Uterus (tissue), 4 donors: Measurements from ENCODE around the gene ATXN7L2. TPM values are rescaled to one million over a fixed set of nuclear protein-coding genes. Genes with fewer than 3 reads are reported as not detected.

Experiments used
- DNase-seq, 2 donors: peaks; one replicate each; pipeline ENCODE4 v3.0.0-alpha.2; 2019 to 2020
- H3K27ac ChIP-seq, 2 donors: fragments of 200-600 bp; sonication (generic); 1 replicate in 1 of 2; 2 replicates in 1 of 2; pipeline ENCODE4 v1.5.1; 2016 to 2018
- H3K27me3 ChIP-seq, 2 donors: fragments of 200-600 bp; sonication (generic); one replicate each; pipeline ENCODE4 v1.5.1; 2018 to 2019; ENCODE audit warnings: control low read depth in 1 of 2
- H3K36me3 ChIP-seq, 2 donors: fragments of 200-600 bp; sonication (generic); one replicate each; pipeline ENCODE4 v1.5.1; 2019; ENCODE audit warnings: control low read depth in 1 of 2
- H3K4me1 ChIP-seq, 2 donors: fragments of 200-600 bp; sonication (generic); one replicate each; pipeline ENCODE4 v1.5.1; 2018 to 2019; ENCODE audit warnings: control low read depth in 1 of 2
- H3K4me3 ChIP-seq, 2 donors: fragments of 200-600 bp; sonication (generic); 1 replicate in 1 of 2; 2 replicates in 1 of 2; pipeline ENCODE4 v1.5.1; 2018 to 2019; ENCODE audit warnings: mild to moderate bottlenecking in 1 of 2
- H3K9me3 ChIP-seq, 2 donors: fragments of 200-600 bp; sonication (generic); one replicate each; pipeline ENCODE4 v1.5.1; 2019; ENCODE audit warnings: control low read depth in 1 of 2
- CTCF ChIP-seq, 4 experiments: fragments of 200-600 bp in 2 of 4; fragments of 450-650 bp in 2 of 4; sonication (generic) in 2 of 4; IDR thresholded peaks; one replicate each; pipeline ENCODE4 v1.5.1; 2016 to 2019; ENCODE audit warnings: antibody characterized with exemption in 4 of 4, mild to moderate bottlenecking in 2 of 4, moderate library complexity in 1 of 4
- POLR2A ChIP-seq, 2 donors: fragments of 450-650 bp; IDR thresholded peaks; one replicate each; pipeline ENCODE4 v1.6.1; 2016; ENCODE audit warnings: antibody characterized with exemption in 2 of 2, mild to moderate bottlenecking in 1 of 2, moderate library complexity in 1 of 2
- intact Hi-C: fragments of 100-400 bp; cut with DNase I; formaldehyde crosslinking; loops from one replicate; pipeline ENCODE4 v1.15.1; 2023; ENCODE audit warnings: low total_unique reads
- total RNA-seq, 4 donors: library from RNA; depleted of rRNA in 3 of 4; stranded (reverse); fragments of >200 nt in 3 of 4; gene quantifications; one replicate each; pipeline versions ENCODE4 v1.1.0 to v1.2.4, GENCODE V29; 2014 to 2023
- donor health status: DM: yes; HTN: yes; CAD: no.

The ATXN7L2 gene
- 1 to 10 TPM; 4.1 to 6.7 (median 4.7) TPM for total RNA-seq

- peak in 2 of 4 experiments; percentile 15 to 19 for TF ChIP-seq CTCF (IDR thresholded peaks at IDR 0.05)
- TF ChIP-seq POLR2A (IDR thresholded peaks at IDR 0.05), result peak; percentile 43 to 77
- Histone ChIP-seq H3K4me1 (peaks cover 0 to 11% of the 10 kb centered on the region in 2 donors), H3K36me3 (no peaks in the 10 kb centered on the region), H3K4me3 (peak within 1 kb of the TSS; percentile 63 to 92), H3K27me3 (peaks cover 0 to 4% of the 10 kb centered on the region in 2 donors), H3K27ac (peak within 1 kb of the TSS; percentile 95 to 99), H3K9me3 (no peaks in the 10 kb centered on the region)
- intact Hi-C loops, result loop anchor here (10.0 kb wide), 1 partner anchor 59 kb away; the partner anchor contains the start of gene PSMA5
- DNase-seq, result peak; percentile 92 to 94
Observed at GRCh38 chr1:109483672-109484518, at the start of gene ATXN7L2. ATXN7L2 (plus strand) TSS chr1:109483905; CDS start chr1:109483954, 49 bp downstream.

- Histone ChIP-seq H3K9me3 (no peaks in the 10 kb centered on the region), H3K4me3 (no peak overlapping the region), H3K27me3 (no peaks in the 10 kb centered on the region), H3K4me1 (no peaks in the 10 kb centered on the region), H3K36me3 (no peaks in the 10 kb centered on the region), H3K27ac (no peak overlapping the region)
- no peak for DNase-seq
- intact Hi-C loops, result no loop called here
- TF ChIP-seq CTCF (IDR thresholded peaks at IDR 0.05) (no peak), POLR2A (IDR thresholded peaks at IDR 0.05) (no peak)
Observed at GRCh38 chr1:109434484-109434883, 49.2 kb upstream of the ATXN7L2 start.

GRCh38 chr1:109438798-109439297 is 44.9 kb upstream of the ATXN7L2 start:
- Histone ChIP-seq H3K36me3 (no peaks in the 10 kb centered on the region), H3K9me3 (no peaks in the 10 kb centered on the region), H3K27me3 (no peaks in the 10 kb centered on the region), H3K4me1 (no peaks in the 10 kb centered on the region), H3K27ac (peak overlapping the region in 1 of 2 donors; percentile 33), H3K4me3 (no peak overlapping the region)
- intact Hi-C loops, result no loop called here
- peak in 1 of 2 donors; percentile 29 for DNase-seq
- no peak for TF ChIP-seq POLR2A (IDR thresholded peaks at IDR 0.05)
- no peak for TF ChIP-seq CTCF (IDR thresholded peaks at IDR 0.05)

- no peak for TF ChIP-seq CTCF (IDR thresholded peaks at IDR 0.05)
- Histone ChIP-seq H3K9me3 (no peaks in the 10 kb centered on the region), H3K27ac (no peak overlapping the region), H3K27me3 (no peaks in the 10 kb centered on the region), H3K4me1 (no peaks in the 10 kb centered on the region), H3K4me3 (no peak overlapping the region), H3K36me3 (no peaks in the 10 kb centered on the region)
- no peak for DNase-seq
- intact Hi-C loops, result no loop called here
Observed at GRCh38 chr1:109441069-109441468, 42.6 kb upstream of the ATXN7L2 start.

GRCh38 chr1:109443476-109443875 is 40.2 kb upstream of the ATXN7L2 start:
- DNase-seq, result no peak
- H3K27ac ChIP-seq, result no peak overlapping the region
- no peak overlapping the region for H3K4me3 ChIP-seq
- H3K27me3 ChIP-seq, result no peaks in the 10 kb centered on the region
- intact Hi-C loops, result no loop called here
- TF ChIP-seq POLR2A (IDR thresholded peaks at IDR 0.05) (no peak), CTCF (IDR thresholded peaks at IDR 0.05) (no peak)
- no peaks in the 10 kb centered on the region for H3K36me3 ChIP-seq
- no peaks in the 10 kb centered on the region for H3K9me3 ChIP-seq
- no peaks in the 10 kb centered on the region for H3K4me1 ChIP-seq
